ENCODE data around the gene MORN1.

MORN1 gene

GRCh38 chr1:2372551-2373490 is 18.5 kb downstream of the MORN1 start:
- no peak for DNase-seq

GRCh38 chr1:2368053-2368744 is 23.2 kb downstream of the MORN1 start:
- DNase-seq: no peak

- DNase-seq: no peak
Measured at GRCh38 chr1:2363847-2364513, 27.4 kb downstream of the MORN1 start.

GRCh38 chr1:2360588-2361364 is 30.6 kb downstream of the MORN1 start:
- DNase-seq: no peak

- peak; percentile 16 for DNase-seq
Measured at GRCh38 chr1:2358651-2359640, 32.4 kb downstream of the MORN1 start.

- DNase-seq: no peak
Measured at GRCh38 chr1:2358072-2358471, 33.3 kb downstream of the MORN1 start.

GRCh38 chr1:2356911-2357845 is 34.2 kb downstream of the MORN1 start:
- peak; percentile 23 for DNase-seq

GRCh38 chr1:2356401-2356800 is 35.0 kb downstream of the MORN1 start:
- DNase-seq: no peak

GRCh38 chr1:2355373-2356261 is 35.7 kb downstream of the MORN1 start:
- no peak for DNase-seq

- DNase-seq: no peak
Measured at GRCh38 chr1:2354511-2355372, 36.6 kb downstream of the MORN1 start.

- DNase-seq: no peak
Measured at GRCh38 chr1:2353551-2354438, 37.6 kb downstream of the MORN1 start.

- DNase-seq: peak; percentile 15
Measured at GRCh38 chr1:2352897-2353550, 38.3 kb downstream of the MORN1 start.

GRCh38 chr1:2352341-2352896 is 38.9 kb downstream of the MORN1 start:
- DNase-seq: peak; percentile 16

GRCh38 chr1:2351723-2352122 is 39.6 kb downstream of the MORN1 start:
- DNase-seq: peak; percentile 11

GRCh38 chr1:2350911-2351655 is 40.3 kb downstream of the MORN1 start:
- DNase-seq: peak; percentile 9

All from activated CD4-positive, CD25-positive, alpha-beta regulatory T cell treated with anti-CD3 and anti-CD28 coated beads, Interleukin-2, amount 50 U/mL, for 72 hours (primary cell).